ENCODE results near the gene SOWAHC. TPM values are rescaled to one million over a fixed set of nuclear protein-coding genes. Genes with fewer than 3 reads are reported as not detected.

SOWAHC gene
- total and polyA plus RNA-seq, 2 experiments from 2014 or later, result 18.8 to 26.5 TPM

DNA sequence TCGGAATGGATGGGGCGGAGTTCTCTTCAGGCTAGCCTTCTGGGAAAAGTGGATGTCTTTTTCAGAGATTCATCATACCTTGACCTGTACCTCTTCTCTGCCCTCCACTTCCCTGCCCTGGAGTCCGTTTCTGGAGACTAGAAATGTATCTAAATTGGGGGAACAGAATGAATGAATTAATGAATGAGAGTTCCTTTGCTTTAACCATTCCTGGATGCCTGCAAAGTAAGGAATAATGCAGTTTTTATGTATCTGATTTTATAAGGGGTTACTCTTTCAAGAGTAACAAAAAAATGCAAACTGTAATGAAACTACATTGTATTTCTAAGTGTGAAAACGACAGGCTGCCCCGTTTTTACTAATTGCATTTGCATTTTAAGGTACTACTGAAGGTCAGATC, 2.0 kb downstream of the SOWAHC start:
- 58% methylated on average over 5 of the region's 5 CpGs for WGBS (ENCODE audit: low lambda C conversion rate, missing lambda C conversion rate)
- Histone ChIP-seq H3K4me3 (peak overlapping the region; percentile 32), H3K79me2 (peaks cover 56% of the 10 kb centered on the region), H3K4me1 (ENCODE audit: insufficient read depth) (peaks cover 9% of the 10 kb centered on the region), H4K20me1 (ENCODE audit: insufficient read depth, poor library complexity, severe bottlenecking) (peaks cover 4% of the 10 kb centered on the region), H3K27me3 (no peaks in the 10 kb centered on the region), H3K36me3 (replicated peaks; ENCODE audit: insufficient read depth, low read depth) (no peaks in the 10 kb centered on the region), H3K9me3 (ENCODE audit: low read depth) (no peaks in the 10 kb centered on the region), H3K27ac (no peak overlapping the region), H3K4me2 (peak overlapping the region; percentile 85), H2AFZ (no peak overlapping the region), H3K9me2 (replicated peaks; ENCODE audit: insufficient read depth) (no peaks in the 10 kb centered on the region)
- DNase-seq (ENCODE audit: low spot score), result no peak
- no peak for TF ChIP-seq EZH2 (IDR thresholded peaks at IDR 0.05; ENCODE audit: borderline replicate concordance)
- TF ChIP-seq, protein P1, sequence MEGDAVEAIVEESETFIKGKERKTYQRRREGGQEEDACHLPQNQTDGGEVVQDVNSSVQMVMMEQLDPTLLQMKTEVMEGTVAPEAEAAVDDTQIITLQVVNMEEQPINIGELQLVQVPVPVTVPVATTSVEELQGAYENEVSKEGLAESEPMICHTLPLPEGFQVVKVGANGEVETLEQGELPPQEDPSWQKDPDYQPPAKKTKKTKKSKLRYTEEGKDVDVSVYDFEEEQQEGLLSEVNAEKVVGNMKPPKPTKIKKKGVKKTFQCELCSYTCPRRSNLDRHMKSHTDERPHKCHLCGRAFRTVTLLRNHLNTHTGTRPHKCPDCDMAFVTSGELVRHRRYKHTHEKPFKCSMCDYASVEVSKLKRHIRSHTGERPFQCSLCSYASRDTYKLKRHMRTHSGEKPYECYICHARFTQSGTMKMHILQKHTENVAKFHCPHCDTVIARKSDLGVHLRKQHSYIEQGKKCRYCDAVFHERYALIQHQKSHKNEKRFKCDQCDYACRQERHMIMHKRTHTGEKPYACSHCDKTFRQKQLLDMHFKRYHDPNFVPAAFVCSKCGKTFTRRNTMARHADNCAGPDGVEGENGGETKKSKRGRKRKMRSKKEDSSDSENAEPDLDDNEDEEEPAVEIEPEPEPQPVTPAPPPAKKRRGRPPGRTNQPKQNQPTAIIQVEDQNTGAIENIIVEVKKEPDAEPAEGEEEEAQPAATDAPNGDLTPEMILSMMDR (IDR thresholded peaks at IDR 0.05; ENCODE audit: poor library complexity), result no peak
- no peak for TF ChIP-seq EZH2phosphoT487 (IDR thresholded peaks at IDR 0.05; ENCODE audit: low read depth, severe bottlenecking, unreplicated experiment)

DNA sequence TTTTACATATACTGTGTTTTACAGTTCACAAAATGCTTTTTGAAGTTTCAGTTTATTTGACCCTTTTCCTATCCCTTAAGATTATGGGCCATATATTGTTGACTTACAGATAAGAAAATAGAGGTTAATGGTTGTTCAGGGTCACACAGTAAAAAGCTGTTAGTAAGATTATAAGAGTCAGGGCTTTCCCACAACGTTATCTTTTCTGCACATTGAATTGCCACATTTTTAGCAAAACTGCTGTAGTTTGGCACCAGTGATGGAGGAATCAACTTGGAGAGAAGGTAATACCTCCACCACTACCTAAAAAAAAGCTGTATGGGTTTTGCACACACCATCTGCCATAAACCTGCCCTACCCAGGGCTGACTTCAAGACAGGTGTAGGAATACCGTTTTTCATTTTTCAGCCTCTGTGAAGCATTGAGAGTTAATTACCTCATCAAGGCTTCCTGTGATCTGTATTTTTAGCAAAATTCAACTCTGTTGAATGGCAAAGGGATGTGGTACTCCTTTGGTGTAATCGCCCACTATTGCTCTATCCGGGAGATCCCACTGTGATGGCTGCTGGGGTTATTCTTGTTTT, 5.0 kb downstream of the SOWAHC start:
- no peak overlapping the region for H3K4me3 ChIP-seq
- no peaks in the 10 kb centered on the region for H3K9me3 ChIP-seq (ENCODE audit: low read depth)
- no peaks in the 10 kb centered on the region for H3K4me1 ChIP-seq (ENCODE audit: insufficient read depth)
- no peaks in the 10 kb centered on the region for H3K9me2 ChIP-seq (replicated peaks; ENCODE audit: insufficient read depth)
- TF ChIP-seq EZH2phosphoT487 (IDR thresholded peaks at IDR 0.05; ENCODE audit: low read depth, severe bottlenecking, unreplicated experiment), result no peak
- no peak for TF ChIP-seq EZH2 (IDR thresholded peaks at IDR 0.05; ENCODE audit: borderline replicate concordance)
- TF ChIP-seq, protein P1 (IDR thresholded peaks at IDR 0.05; ENCODE audit: poor library complexity), result no peak
- no peak overlapping the region for H3K27ac ChIP-seq
- no peak for DNase-seq (ENCODE audit: low spot score)
- no peaks in the 10 kb centered on the region for H3K36me3 ChIP-seq (replicated peaks; ENCODE audit: insufficient read depth, low read depth)
- H3K4me2 ChIP-seq, result peak overlapping the region; percentile 85
- 66% methylated on average over 4 of the region's 4 CpGs for WGBS (ENCODE audit: low lambda C conversion rate, missing lambda C conversion rate)
- peaks cover 37% of the 10 kb centered on the region for H3K79me2 ChIP-seq
- no peaks in the 10 kb centered on the region for H3K27me3 ChIP-seq
- no peak overlapping the region for H2AFZ ChIP-seq
- no peaks in the 10 kb centered on the region for H4K20me1 ChIP-seq (ENCODE audit: insufficient read depth, poor library complexity, severe bottlenecking)

DNA sequence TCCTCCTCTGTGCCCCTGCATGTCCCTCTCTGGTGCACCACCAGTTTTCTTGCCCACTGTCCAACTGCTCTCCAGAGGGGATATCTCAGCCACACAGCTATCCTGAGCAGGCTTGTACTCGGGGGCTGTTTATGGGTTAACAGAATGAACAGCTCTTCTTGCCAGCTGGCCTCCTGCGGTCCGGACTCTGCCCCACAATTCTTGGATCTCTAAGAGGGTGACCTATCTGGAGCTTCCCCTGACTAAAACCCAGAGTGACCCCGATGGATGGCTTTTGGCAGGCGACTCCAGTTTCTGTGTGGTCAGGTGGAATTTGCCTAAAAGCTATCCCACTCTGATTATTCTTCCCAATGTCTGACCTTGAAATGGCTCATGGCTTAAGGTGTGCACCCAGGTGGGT, 9.1 kb downstream of the SOWAHC start:
- H3K4me3 ChIP-seq, result no peak overlapping the region
- H2AFZ ChIP-seq, result no peak overlapping the region
- H3K4me1 ChIP-seq (ENCODE audit: insufficient read depth), result no peaks in the 10 kb centered on the region
- no peaks in the 10 kb centered on the region for H3K27me3 ChIP-seq
- TF ChIP-seq EZH2 (IDR thresholded peaks at IDR 0.05; ENCODE audit: borderline replicate concordance) (no peak), EZH2phosphoT487 (IDR thresholded peaks at IDR 0.05; ENCODE audit: low read depth, severe bottlenecking, unreplicated experiment) (no peak)
- TF ChIP-seq, protein P1 (IDR thresholded peaks at IDR 0.05; ENCODE audit: poor library complexity), result no peak
- no peak overlapping the region for H3K27ac ChIP-seq
- peaks cover 1% of the 10 kb centered on the region for H3K79me2 ChIP-seq
- WGBS (ENCODE audit: low lambda C conversion rate, missing lambda C conversion rate), result 60% methylated on average over 5 of the region's 5 CpGs
- no peaks in the 10 kb centered on the region for H3K9me3 ChIP-seq (ENCODE audit: low read depth)
- no peak for DNase-seq (ENCODE audit: low spot score)
- H3K9me2 ChIP-seq (replicated peaks; ENCODE audit: insufficient read depth), result no peaks in the 10 kb centered on the region
- no peaks in the 10 kb centered on the region for H3K36me3 ChIP-seq (replicated peaks; ENCODE audit: insufficient read depth, low read depth)
- H4K20me1 ChIP-seq (ENCODE audit: insufficient read depth, poor library complexity, severe bottlenecking), result no peaks in the 10 kb centered on the region
- no peak overlapping the region for H3K4me2 ChIP-seq

All from hepatocyte (in vitro differentiated cells).